ENCODE data around the gene AGPAT2.

DNA sequence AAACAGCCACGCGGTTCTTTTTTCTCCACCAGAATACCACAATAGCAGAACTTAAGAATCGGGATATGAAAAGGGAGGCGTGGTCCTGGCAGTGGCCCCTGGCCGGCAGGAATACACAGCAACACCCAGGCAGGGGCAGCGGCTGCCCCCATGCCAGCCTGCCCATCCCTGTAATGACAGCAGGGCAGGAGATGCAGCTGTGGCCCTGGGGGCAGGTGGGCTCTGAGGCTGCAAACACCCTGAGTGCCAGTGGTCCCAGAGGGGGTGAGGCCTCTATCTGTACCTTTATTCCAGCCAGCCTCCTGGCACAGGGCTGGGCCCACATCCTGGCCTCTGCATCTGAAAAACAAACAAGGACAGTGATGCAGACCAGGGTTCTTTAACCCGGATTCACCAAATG lies 37.5 kb upstream of the AGPAT2 start:
- TF ChIP-seq, protein P1, sequence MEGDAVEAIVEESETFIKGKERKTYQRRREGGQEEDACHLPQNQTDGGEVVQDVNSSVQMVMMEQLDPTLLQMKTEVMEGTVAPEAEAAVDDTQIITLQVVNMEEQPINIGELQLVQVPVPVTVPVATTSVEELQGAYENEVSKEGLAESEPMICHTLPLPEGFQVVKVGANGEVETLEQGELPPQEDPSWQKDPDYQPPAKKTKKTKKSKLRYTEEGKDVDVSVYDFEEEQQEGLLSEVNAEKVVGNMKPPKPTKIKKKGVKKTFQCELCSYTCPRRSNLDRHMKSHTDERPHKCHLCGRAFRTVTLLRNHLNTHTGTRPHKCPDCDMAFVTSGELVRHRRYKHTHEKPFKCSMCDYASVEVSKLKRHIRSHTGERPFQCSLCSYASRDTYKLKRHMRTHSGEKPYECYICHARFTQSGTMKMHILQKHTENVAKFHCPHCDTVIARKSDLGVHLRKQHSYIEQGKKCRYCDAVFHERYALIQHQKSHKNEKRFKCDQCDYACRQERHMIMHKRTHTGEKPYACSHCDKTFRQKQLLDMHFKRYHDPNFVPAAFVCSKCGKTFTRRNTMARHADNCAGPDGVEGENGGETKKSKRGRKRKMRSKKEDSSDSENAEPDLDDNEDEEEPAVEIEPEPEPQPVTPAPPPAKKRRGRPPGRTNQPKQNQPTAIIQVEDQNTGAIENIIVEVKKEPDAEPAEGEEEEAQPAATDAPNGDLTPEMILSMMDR (tag by site-specific recombination; IDR thresholded peaks at IDR 0.05), result no peak
- TF ChIP-seq, protein P2, sequence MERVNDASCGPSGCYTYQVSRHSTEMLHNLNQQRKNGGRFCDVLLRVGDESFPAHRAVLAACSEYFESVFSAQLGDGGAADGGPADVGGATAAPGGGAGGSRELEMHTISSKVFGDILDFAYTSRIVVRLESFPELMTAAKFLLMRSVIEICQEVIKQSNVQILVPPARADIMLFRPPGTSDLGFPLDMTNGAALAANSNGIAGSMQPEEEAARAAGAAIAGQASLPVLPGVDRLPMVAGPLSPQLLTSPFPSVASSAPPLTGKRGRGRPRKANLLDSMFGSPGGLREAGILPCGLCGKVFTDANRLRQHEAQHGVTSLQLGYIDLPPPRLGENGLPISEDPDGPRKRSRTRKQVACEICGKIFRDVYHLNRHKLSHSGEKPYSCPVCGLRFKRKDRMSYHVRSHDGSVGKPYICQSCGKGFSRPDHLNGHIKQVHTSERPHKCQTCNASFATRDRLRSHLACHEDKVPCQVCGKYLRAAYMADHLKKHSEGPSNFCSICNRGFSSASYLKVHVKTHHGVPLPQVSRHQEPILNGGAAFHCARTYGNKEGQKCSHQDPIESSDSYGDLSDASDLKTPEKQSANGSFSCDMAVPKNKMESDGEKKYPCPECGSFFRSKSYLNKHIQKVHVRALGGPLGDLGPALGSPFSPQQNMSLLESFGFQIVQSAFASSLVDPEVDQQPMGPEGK (tag by site-specific recombination; IDR thresholded peaks at IDR 0.05), result no peak
- TF ChIP-seq PRDM1 (tag by site-specific recombination; IDR thresholded peaks at IDR 0.05) (no peak), ZNF768 (tag by site-specific recombination; IDR thresholded peaks at IDR 0.05) (no peak), ZBTB8A (tag by site-specific recombination; IDR thresholded peaks at IDR 0.05) (no peak), ZNF274 (IDR thresholded peaks at IDR 0.05; ENCODE audit: low read length) (no peak), ZNF274 (tag by site-specific recombination; IDR thresholded peaks at IDR 0.05; ENCODE audit: borderline replicate concordance) (no peak), BCL11A (tag by site-specific recombination; IDR thresholded peaks at IDR 0.05; ENCODE audit: low read depth) (no peak), ZBTB20 (tag by site-specific recombination; IDR thresholded peaks at IDR 0.05) (no peak), ZNF830 (tag by site-specific recombination; IDR thresholded peaks at IDR 0.05; ENCODE audit: low read depth) (no peak)
- TF ChIP-seq, protein P3, sequence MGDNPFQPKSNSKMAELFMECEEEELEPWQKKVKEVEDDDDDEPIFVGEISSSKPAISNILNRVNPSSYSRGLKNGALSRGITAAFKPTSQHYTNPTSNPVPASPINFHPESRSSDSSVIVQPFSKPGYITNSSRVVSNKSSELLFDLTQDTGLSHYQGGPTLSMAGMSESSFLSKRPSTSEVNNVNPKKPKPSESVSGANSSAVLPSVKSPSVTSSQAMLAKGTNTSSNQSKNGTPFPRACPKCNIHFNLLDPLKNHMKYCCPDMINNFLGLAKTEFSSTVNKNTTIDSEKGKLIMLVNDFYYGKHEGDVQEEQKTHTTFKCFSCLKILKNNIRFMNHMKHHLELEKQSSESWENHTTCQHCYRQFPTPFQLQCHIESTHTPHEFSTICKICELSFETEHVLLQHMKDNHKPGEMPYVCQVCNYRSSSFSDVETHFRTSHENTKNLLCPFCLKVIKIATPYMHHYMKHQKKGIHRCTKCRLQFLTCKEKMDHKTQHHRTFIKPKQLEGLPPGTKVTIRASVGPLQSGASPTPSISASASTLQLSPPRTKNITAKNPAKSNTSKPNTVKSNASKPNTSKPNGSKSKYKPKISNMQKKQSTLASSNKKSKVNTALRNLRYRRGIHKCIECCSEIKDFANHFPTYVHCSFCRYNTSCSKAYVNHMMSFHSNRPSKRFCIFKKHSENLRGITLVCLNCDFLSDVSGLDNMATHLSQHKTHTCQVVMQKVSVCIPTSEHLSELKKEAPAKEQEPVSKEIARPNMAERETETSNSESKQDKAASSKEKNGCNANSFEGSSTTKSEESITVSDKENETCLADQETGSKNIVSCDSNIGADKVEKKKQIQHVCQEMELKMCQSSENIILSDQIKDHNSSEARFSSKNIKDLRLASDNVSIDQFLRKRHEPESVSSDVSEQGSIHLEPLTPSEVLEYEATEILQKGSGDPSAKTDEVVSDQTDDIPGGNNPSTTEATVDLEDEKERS (tag by site-specific recombination; IDR thresholded peaks at IDR 0.05), result no peak
- TF ChIP-seq, protein P4, sequence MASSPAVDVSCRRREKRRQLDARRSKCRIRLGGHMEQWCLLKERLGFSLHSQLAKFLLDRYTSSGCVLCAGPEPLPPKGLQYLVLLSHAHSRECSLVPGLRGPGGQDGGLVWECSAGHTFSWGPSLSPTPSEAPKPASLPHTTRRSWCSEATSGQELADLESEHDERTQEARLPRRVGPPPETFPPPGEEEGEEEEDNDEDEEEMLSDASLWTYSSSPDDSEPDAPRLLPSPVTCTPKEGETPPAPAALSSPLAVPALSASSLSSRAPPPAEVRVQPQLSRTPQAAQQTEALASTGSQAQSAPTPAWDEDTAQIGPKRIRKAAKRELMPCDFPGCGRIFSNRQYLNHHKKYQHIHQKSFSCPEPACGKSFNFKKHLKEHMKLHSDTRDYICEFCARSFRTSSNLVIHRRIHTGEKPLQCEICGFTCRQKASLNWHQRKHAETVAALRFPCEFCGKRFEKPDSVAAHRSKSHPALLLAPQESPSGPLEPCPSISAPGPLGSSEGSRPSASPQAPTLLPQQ (tag by site-specific recombination; IDR thresholded peaks at IDR 0.05), result no peak
